Measurements from ENCODE around the gene KCNQ1.

- TF ChIP-seq CTCF (IDR thresholded peaks at IDR 0.05) = no peak
- TF ChIP-seq POLR2A (IDR thresholded peaks at IDR 0.05) = no peak
Measured at GRCh38 chr11:2696455-2696854, 251.6 kb downstream of the KCNQ1 start.

Measured in lower leg skin (tissue), 3 donors.